ENCODE measurements around the gene AOX1. TPM values are rescaled to one million over a fixed set of nuclear protein-coding genes. Genes with fewer than 3 reads are reported as not detected.

AOX1 gene
- total and polyA plus RNA-seq, 2 of the 8 experiments (the other 6 are each of a cell fraction or from before 2014, with no cell fraction given): 5.6 to 8.3 TPM

DNA sequence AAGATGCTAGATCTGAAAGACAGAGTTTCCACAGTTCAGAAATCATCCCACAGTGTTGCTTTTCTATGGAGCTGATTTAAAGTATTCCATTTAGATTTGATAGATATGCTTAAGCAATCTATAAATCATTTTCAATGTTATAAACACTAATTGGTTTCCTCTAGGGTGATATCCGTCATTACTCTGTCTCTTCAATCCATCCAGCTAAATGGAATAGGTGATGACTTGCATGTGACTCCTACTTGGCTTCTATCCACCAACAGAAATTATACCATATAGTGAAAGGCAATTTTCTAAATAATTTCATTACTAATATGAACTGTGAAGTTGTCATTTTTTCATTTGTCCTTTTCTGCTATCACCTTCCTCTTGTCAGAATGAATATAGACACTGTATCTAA is 84.9 kb downstream of the AOX1 start:
- no peaks in the 10 kb centered on the region for H3K36me3 ChIP-seq (ENCODE audit: control insufficient read depth in 2 of 4, insufficient read depth in 4 of 4, low read length in 3 of 4)
- H2AK5ac ChIP-seq (ENCODE audit: low read depth, low read length): no peak overlapping the region
- DNase-seq (ENCODE audit: low read depth in 1 of 2, low spot score in 2 of 2): no peak
- CTCF ChIA-PET (ENCODE audit: partially characterized antibody): interaction anchor here (1.5 kb wide), 1 partner anchor 65 kb away, joined by 3 read pairs; no protein-coding TSS in a partner anchor
- H3K4me3 ChIP-seq (ENCODE audit: extremely low read depth in 1 of 4, insufficient read depth in 2 of 4, low read depth in 3 of 4, low read length in 4 of 4): no peak overlapping the region
- H3K79me2 ChIP-seq (ENCODE audit: control insufficient read depth in 1 of 2, insufficient read depth in 2 of 2, low read length in 2 of 2): no peaks in the 10 kb centered on the region
- no peaks in the 10 kb centered on the region for H3K79me1 ChIP-seq (ENCODE audit: low read depth, low read length)
- no peak overlapping the region for H3K56ac ChIP-seq (replicated peaks; ENCODE audit: insufficient read length, low read depth, low read length)
- H3K14ac ChIP-seq (ENCODE audit: insufficient read length): no peak overlapping the region
- WGBS, 2 experiments (ENCODE audit: extremely low coverage in 1 of 2, insufficient coverage in 1 of 2, insufficient read length in 1 of 2, insufficient replicate concordance in 2 of 2, low coverage in 1 of 2, low lambda C conversion rate in 2 of 2, missing lambda C conversion rate in 1 of 2): 81% methylated on average over 1 of the region's 1 CpG; no CpG with 5 or more reads in 1 of the 2 experiments
- POLR2A ChIA-PET (ENCODE audit: partially characterized antibody): no interaction called here
- no peaks in the 10 kb centered on the region for H3K9me3 ChIP-seq (ENCODE audit: insufficient read depth in 2 of 2, low read depth in 1 of 2, low read length in 1 of 2)
- H3K4me1 ChIP-seq (replicated peaks in 1 of 4; ENCODE audit: control insufficient read depth in 3 of 4, insufficient read depth in 4 of 4, low read length in 3 of 4): no peaks in the 10 kb centered on the region
- H4K5ac ChIP-seq (ENCODE audit: insufficient read length, low read depth, low read length): no peak overlapping the region
- no peak overlapping the region for H2AFZ ChIP-seq (ENCODE audit: low read length)
- no peak overlapping the region for H2BK15ac ChIP-seq (ENCODE audit: low read length)
- no peak overlapping the region for H3K23ac ChIP-seq (ENCODE audit: insufficient read length)
- no peak overlapping the region for H2BK5ac ChIP-seq (ENCODE audit: low read depth, low read length)
- H3K27me3 ChIP-seq (replicated peaks in 1 of 4; ENCODE audit: control insufficient read depth in 3 of 4, extremely low read depth in 1 of 4, insufficient read depth in 3 of 4, low read length in 3 of 4): no peaks in the 10 kb centered on the region
- no peak overlapping the region for H3K4me2 ChIP-seq (ENCODE audit: insufficient read depth in 1 of 2, low read depth in 2 of 2, low read length in 2 of 2)
- no peak for TF ChIP-seq ZNF274 (IDR thresholded peaks at IDR 0.05; ENCODE audit: borderline replicate concordance, extremely low read depth, low read length)
- TF ChIP-seq, protein P1, sequence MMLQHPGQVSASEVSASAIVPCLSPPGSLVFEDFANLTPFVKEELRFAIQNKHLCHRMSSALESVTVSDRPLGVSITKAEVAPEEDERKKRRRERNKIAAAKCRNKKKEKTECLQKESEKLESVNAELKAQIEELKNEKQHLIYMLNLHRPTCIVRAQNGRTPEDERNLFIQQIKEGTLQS (IDR thresholded peaks at IDR 0.05; ENCODE audit: insufficient read depth, low read depth, low read length): no peak
- TF ChIP-seq SP2 (IDR thresholded peaks at IDR 0.05; ENCODE audit: low read length): no peak
- no peak for TF ChIP-seq EZH2 (IDR thresholded peaks at IDR 0.05; ENCODE audit: low read depth, low read length, severe bottlenecking)
- TF ChIP-seq RNF2 (IDR thresholded peaks at IDR 0.05; ENCODE audit: borderline replicate concordance, low read depth, low read length, missing control alignments, poor library complexity, severe bottlenecking): no peak
- TF ChIP-seq NRF1 (IDR thresholded peaks at IDR 0.05; ENCODE audit: low read depth, low read length): no peak
- TF ChIP-seq GTF2F1 (IDR thresholded peaks at IDR 0.05; ENCODE audit: borderline replicate concordance, low read depth, low read length): no peak
- no peak for TF ChIP-seq HDAC6 (IDR thresholded peaks at IDR 0.05; ENCODE audit: low read depth, low read length)
- no peak for TF ChIP-seq BACH1 (IDR thresholded peaks at IDR 0.05; ENCODE audit: low read length)
- TF ChIP-seq SRF (IDR thresholded peaks at IDR 0.05; ENCODE audit: low read depth, low read length): no peak
- no peak overlapping the region for H4K91ac ChIP-seq (replicated peaks; ENCODE audit: insufficient read length, low read length)
- H3K9ac ChIP-seq (replicated peaks in 1 of 4; ENCODE audit: extremely low read depth in 1 of 4, low read depth in 3 of 4, low read length in 3 of 4): no peak overlapping the region
- H4K8ac ChIP-seq (ENCODE audit: extremely low read depth, insufficient read depth, low read length): no peak overlapping the region
- H4K20me1 ChIP-seq (replicated peaks in 1 of 2; ENCODE audit: control insufficient read depth in 1 of 2, insufficient read depth in 2 of 2, low read length in 2 of 2): no peaks in the 10 kb centered on the region
- H3K23me2 ChIP-seq (ENCODE audit: low read depth, low read length): no peaks in the 10 kb centered on the region
- no peak overlapping the region for H3K27ac ChIP-seq (ENCODE audit: low read depth, low read length)
- no peak overlapping the region for H2BK20ac ChIP-seq (ENCODE audit: low read length)
- H3K4ac ChIP-seq (replicated peaks; ENCODE audit: insufficient read length, low read depth, low read length): no peak overlapping the region
- no peak overlapping the region for H3K18ac ChIP-seq (ENCODE audit: extremely low read depth, low read length)
- no peak for FAIRE-seq
- no peak overlapping the region for H2BK120ac ChIP-seq (replicated peaks; ENCODE audit: low read depth, low read length)
- no peak overlapping the region for H2BK12ac ChIP-seq (ENCODE audit: low read depth, low read length)
